Medulla oblongata (tissue), 1 donor: ENCODE results near the gene GRIP2.
A peak's percentile ranks its signal among the peaks of the same experiment; 100 is the strongest.

ENCODE experiments used
- DNase-seq: peaks from one replicate; pipeline ENCODE4 v3.0.0-alpha.2; 2015; ENCODE audit errors: extremely low spot score

The GRIP2 gene

GRCh38 chr3:14467814-14468620, 72.1 kb downstream of the GRIP2 start:
- DNase-seq: peak; percentile 62

- DNase-seq: no peak
These were observed 73.8 kb downstream of the GRIP2 start for GRCh38 chr3:14466179-14466903.

DNA sequence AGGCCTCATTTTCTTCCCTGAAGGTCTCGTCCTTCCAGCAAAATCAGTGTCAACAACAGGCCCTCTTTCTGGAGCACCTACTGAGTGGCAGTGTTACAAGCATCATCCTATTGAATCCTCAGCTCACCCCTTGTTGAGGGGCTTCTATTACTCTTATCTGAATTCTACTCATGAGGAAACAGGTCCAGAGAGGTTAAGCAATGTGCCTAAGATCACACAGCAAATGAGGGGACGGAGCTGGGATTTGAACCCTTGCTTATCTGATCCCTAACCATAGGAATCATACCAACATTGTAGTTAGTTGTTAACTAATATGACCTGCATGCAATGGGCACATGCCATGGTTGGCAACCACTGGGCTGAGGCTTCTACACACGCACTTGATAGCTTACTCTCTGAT, 74.7 kb downstream of the GRIP2 start:
- no peak for DNase-seq

- no peak for DNase-seq
These were observed 75.6 kb downstream of the GRIP2 start for GRCh38 chr3:14464521-14464920.

DNA sequence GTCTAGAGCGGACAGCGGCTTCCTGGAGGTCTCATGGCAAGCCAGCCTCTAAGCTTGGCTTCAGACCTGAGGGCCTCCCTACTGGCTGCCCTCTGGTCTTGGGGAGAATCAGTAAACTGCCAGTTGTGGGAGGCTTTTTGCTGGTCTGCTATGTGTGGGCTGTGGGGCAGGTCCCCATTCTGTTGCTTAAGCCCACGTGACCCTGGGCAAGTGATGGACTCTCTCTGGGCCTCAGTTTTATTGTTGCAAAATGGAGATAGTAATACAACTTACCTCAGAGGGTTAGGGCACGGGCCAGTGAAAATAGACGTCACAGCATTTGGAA, 76.0 kb downstream of the GRIP2 start:
- DNase-seq: no peak

- DNase-seq: no peak
These were observed 76.6 kb downstream of the GRIP2 start for GRCh38 chr3:14463330-14464140.

- DNase-seq: no peak
These were observed 77.4 kb downstream of the GRIP2 start for GRCh38 chr3:14462738-14463137.

- peak; percentile 64 for DNase-seq
These were observed 78.3 kb downstream of the GRIP2 start for GRCh38 chr3:14461748-14462324.

- no peak for DNase-seq
These were observed 79.0 kb downstream of the GRIP2 start for GRCh38 chr3:14461006-14461747.

DNA sequence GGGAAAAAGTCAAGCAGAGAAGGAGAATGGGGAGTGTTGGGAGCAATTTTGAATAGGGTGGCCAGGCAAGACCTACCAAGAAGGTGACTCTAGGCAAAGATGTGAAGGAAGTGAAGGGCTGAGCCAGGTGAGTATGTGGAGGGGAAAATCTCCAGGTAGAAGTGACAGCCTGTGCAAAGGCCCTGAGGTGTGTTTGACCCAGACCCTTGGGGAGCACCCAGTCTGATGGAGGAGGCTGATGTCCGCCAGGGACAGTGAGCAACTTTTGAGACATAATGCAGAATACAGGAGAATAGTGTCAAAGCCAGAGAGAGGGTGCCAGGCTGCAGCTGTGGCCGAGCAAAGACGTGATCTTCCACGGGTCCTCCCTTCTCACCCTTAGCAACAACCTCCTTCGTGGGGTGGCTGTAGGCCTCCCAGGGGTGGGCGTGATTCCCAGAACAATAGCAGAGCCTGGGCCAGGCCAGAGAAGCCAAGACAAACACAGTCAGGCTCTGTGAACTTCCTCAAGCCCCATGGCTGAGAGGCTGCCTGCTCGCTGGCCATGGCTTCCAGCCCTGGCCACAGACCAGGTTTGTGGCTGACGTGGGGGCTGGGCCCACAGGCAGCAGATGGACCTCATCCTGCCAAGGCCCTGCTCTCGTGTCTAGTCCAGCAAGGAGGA, 79.7 kb downstream of the GRIP2 start:
- peak; percentile 87 for DNase-seq

- no peak for DNase-seq
These were observed 80.4 kb downstream of the GRIP2 start for GRCh38 chr3:14459787-14460186.

GRCh38 chr3:14459384-14459783, 80.8 kb downstream of the GRIP2 start:
- no peak for DNase-seq

- no peak for DNase-seq
These were observed 81.5 kb downstream of the GRIP2 start for GRCh38 chr3:14458434-14459275.

- DNase-seq: no peak
These were observed 82.1 kb downstream of the GRIP2 start for GRCh38 chr3:14457999-14458398.

GRCh38 chr3:14457481-14457880, 82.7 kb downstream of the GRIP2 start:
- DNase-seq: no peak

GRCh38 chr3:14456794-14457193, 83.3 kb downstream of the GRIP2 start:
- DNase-seq: no peak

DNA sequence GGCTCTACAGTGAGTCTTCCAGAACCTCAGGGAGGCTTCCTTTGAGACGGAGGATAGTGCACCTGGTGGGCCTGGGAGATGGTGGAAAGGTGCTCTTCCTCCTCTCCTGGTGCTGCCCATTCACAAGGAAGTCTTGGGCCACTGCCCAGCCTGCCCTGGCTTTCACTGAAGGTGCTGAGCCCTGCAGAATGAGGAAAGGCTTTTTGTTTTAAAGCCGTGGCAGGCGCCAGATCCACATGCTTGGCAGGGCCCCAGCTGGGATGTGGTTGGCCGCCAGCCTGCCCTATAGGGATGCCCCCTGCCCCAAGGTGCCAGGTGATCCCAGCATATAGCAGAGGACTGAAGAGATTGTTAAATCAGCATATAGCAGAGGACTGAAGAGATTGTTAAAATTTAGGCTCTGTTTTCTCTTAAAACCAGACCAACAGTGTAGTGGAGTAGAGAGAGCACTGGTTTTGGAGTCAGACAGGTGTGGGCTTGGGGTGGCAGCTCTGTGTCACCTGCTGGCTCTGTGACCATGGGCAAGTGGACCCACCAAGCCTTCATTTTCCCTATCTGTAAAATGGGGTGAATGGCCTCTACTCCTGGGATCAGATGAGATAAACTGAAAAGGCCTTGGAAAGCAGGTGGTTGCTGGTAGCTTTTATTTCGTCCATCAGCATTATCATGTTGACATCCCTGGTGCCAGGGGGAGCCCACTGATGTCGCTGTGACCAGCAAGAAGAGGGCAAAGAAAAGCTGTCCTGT, 84.4 kb downstream of the GRIP2 start:
- no peak for DNase-seq

GRCh38 chr3:14454639-14455310, 85.4 kb downstream of the GRIP2 start:
- no peak for DNase-seq
